ENCODE data around the gene TUT7.
A peak's percentile ranks its signal among the peaks of the same experiment; 100 is the strongest.

TUT7 gene

DNA sequence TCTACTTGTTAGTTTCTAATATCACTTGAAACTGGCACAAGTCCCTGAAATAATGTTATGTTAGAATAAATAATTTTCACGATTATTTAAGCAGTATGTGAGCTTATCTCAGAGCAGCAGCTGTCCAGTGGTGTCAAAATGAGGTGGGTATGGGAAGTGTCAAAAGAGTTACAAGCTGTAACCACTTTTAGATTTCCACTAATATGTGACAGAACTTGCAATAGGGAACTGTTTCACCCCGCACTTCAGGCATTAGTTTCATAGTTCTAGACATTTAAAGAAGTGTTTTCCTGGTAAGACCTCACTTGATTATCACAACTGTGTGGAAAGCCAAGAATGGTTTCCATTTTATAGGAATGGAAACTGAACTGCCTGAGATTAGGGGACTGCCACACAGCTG is 68.9 kb downstream of the TUT7 start:
- no peak overlapping the region for H3K9ac ChIP-seq (ENCODE audit: low read length)
- H3K27me3 ChIP-seq (ENCODE audit: control insufficient read depth, insufficient read depth, low read length): no peaks in the 10 kb centered on the region
- H3K4me1 ChIP-seq (ENCODE audit: control insufficient read depth, insufficient read depth, low read length): peaks cover 11% of the 10 kb centered on the region
- H3K36me3 ChIP-seq (ENCODE audit: control insufficient read depth, insufficient read depth, low read length): peaks cover 3% of the 10 kb centered on the region
- no peak overlapping the region for H3K27ac ChIP-seq (ENCODE audit: low read depth, low read length)
- H3K4me3 ChIP-seq (ENCODE audit: low read length): no peak overlapping the region

DNA sequence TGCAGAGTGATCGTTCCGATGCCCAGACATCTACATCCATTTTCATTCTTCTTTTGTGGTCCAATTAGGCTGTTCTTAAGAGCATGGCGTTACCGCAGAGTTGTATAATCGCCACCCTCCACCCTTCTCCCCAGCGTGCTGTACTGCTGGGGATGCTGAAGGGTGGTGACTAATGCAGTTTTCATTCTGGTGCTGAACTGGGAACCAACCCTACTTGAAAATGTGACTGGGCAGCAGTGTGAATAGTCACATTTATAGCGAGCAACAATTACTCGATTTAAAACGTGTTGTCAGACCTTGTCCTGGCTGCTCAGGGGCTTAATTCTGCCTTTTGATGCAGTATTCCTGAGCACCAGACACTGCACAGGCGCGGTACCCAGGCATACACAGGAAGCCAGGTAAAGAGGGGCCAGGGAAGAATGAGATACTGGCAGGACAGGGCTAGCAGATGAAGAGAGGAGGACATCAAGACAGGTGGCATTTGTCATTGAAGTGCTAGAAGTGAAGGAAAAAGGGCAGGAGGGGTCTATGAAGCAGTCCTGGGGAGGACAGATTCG is 71.2 kb downstream of the TUT7 start:
- Histone ChIP-seq H3K9ac (ENCODE audit: low read length) (peak overlapping the region; percentile 80), H3K4me1 (ENCODE audit: control insufficient read depth, insufficient read depth, low read length) (peaks cover 15% of the 10 kb centered on the region), H3K4me3 (ENCODE audit: low read length) (peak overlapping the region; percentile 100), H3K27ac (ENCODE audit: low read depth, low read length) (peak overlapping the region; percentile 93), H3K27me3 (ENCODE audit: control insufficient read depth, insufficient read depth, low read length) (no peaks in the 10 kb centered on the region), H3K36me3 (ENCODE audit: control insufficient read depth, insufficient read depth, low read length) (peaks cover 3% of the 10 kb centered on the region)

DNA sequence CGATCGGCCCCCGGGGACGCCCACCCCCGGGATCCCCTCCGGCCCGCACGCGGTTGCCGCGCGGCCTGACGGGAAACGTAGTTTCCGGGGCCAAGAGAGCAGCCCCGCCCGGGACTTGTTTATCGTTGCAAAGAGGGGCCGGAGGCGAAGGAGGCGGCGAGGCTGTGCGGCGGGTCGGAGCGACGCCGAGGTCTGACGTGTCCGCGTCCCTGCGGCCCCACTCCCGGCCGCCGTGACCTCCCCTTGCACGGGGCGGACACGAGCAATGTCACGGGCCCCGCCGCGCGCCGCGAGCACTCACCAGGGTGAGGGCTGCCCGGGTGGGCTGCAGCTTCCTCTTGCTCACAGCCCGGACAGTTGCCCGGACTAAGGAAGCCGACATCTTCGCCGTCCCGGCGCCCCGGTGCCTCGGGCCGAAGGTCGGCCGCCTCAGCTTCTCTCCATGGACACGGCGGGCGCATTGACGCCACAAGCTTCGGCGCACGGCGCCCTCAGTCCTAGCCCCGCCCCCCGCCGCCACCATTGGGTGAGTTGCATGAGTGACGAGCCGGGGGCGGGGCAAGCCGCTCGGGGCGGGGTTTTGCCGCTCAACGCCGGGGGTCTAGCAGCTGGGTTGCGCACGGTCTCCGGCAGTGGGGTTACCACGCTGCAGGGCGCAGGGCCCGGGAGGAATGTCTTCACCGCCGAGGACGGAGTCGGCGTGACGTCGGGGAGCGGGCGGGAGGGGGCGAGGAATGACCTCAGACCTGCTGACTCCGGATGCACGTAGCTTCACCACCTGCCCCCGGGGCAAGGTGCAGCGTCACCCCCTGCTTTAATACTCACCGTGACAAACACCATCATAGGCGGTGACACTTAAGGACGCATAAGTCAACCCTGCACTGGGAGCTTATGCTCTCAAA is 71.9 kb downstream of the TUT7 start, which contains the start of gene ISCA1:
TSS of gene ISCA1 (minus strand) at position 462 of the 902 bp plus-strand sequence. CDS start at position 382, 80 bp downstream.
- Histone ChIP-seq H3K27ac (ENCODE audit: low read depth, low read length) (peak within 1 kb of the TSS; percentile 93), H3K27me3 (ENCODE audit: control insufficient read depth, insufficient read depth, low read length) (no peaks in the 10 kb centered on the region), H3K36me3 (ENCODE audit: control insufficient read depth, insufficient read depth, low read length) (peaks cover 3% of the 10 kb centered on the region), H3K4me3 (ENCODE audit: low read length) (peak within 1 kb of the TSS; percentile 100), H3K4me1 (ENCODE audit: control insufficient read depth, insufficient read depth, low read length) (peaks cover 15% of the 10 kb centered on the region), H3K9ac (ENCODE audit: low read length) (peak within 1 kb of the TSS; percentile 80)

DNA sequence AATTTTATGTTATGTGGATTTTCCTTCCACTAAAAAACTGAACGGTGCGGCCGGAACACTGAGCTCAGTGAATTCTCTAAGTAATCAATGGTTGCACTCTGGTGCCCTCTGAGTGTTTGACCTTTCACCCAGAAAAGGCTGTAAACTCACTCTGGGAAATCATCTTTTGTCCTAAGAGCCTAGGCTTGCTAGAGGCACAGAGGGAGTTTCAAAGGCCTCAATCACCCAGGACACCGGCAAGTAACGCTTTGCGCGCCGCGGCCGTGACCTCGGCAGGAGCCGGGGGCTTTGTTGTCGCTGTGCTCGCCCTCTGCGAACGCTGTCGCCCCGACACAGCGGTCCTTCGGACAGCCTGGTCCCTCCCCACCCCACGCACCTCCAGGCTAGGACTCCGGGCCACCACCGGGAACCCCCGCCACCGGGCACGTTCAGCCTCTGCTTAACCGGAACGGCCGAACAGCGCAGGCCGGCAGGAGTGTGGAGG is 72.6 kb downstream of the TUT7 start:
- peak overlapping the region; percentile 49 for H3K9ac ChIP-seq (ENCODE audit: low read length)
- no peaks in the 10 kb centered on the region for H3K27me3 ChIP-seq (ENCODE audit: control insufficient read depth, insufficient read depth, low read length)
- H3K36me3 ChIP-seq (ENCODE audit: control insufficient read depth, insufficient read depth, low read length): peaks cover 3% of the 10 kb centered on the region
- H3K27ac ChIP-seq (ENCODE audit: low read depth, low read length): peak overlapping the region; percentile 93
- peaks cover 15% of the 10 kb centered on the region for H3K4me1 ChIP-seq (ENCODE audit: control insufficient read depth, insufficient read depth, low read length)
- H3K4me3 ChIP-seq (ENCODE audit: low read length): peak overlapping the region; percentile 100

DNA sequence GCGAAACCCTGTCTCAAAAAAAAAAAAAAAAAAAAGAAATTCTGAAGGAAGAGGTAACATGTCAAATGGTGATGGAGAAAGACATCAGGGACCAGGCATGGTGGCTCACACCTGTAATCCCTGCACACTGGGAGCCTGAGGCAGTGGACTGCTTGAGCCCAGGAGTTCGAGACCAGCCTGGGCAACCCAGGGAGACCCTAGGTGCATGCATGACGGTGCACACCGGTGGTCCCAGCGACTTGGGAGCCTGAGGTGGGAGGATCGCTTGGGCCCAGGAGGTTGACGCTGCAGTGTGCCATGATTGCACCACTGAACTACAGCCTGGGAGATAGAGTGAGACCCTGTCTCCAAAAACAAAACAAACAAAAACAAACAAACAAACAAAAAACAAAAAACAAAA is 73.6 kb downstream of the TUT7 start:
- Histone ChIP-seq H3K27ac (ENCODE audit: low read depth, low read length) (no peak overlapping the region), H3K4me1 (ENCODE audit: control insufficient read depth, insufficient read depth, low read length) (peaks cover 15% of the 10 kb centered on the region), H3K36me3 (ENCODE audit: control insufficient read depth, insufficient read depth, low read length) (peaks cover 3% of the 10 kb centered on the region), H3K9ac (ENCODE audit: low read length) (no peak overlapping the region), H3K27me3 (ENCODE audit: control insufficient read depth, insufficient read depth, low read length) (no peaks in the 10 kb centered on the region), H3K4me3 (ENCODE audit: low read length) (no peak overlapping the region)

DNA sequence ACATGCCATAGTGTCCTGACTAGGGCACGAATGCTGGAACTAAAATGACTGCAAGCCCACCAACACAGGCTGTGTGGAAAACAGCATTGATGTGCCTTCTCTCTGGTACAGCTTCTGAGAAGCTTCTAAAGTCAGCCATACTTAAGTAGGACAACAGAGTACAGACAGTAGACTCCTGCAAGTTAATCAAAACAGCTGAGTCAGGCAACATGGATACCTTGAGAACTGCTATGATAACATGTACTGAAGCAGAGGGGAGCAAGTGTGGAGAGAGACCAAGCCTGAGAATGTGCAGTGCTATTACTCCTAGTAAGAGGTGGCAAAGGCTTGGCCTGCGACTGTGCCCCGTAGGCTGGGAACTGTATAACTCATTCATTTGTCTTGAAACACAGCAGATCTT is 74.4 kb downstream of the TUT7 start:
- H3K4me1 ChIP-seq (ENCODE audit: control insufficient read depth, insufficient read depth, low read length): peaks cover 15% of the 10 kb centered on the region
- H3K27ac ChIP-seq (ENCODE audit: low read depth, low read length): no peak overlapping the region
- H3K9ac ChIP-seq (ENCODE audit: low read length): no peak overlapping the region
- peaks cover 3% of the 10 kb centered on the region for H3K36me3 ChIP-seq (ENCODE audit: control insufficient read depth, insufficient read depth, low read length)
- no peak overlapping the region for H3K4me3 ChIP-seq (ENCODE audit: low read length)
- no peaks in the 10 kb centered on the region for H3K27me3 ChIP-seq (ENCODE audit: control insufficient read depth, insufficient read depth, low read length)

DNA sequence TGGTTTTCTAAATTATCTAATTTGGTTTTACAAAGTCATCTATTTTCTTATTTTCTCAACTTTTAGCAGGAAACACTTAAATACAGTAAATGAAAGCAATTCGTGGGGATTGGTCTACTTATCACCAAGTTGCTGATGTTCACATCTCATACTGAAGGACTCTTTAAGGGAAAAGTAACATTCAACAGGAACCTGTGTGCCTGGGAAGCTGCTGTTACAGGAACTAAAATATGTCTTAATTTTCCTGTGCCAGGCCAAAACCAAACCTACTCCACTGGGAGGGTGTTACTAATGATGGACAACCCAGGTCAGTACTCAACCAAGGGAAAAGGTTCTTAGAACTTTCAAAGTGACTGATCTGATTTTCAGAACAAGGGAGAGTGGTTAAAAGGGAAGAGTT is 77.1 kb downstream of the TUT7 start:
- Histone ChIP-seq H3K27me3 (ENCODE audit: control insufficient read depth, insufficient read depth, low read length) (no peaks in the 10 kb centered on the region), H3K4me1 (ENCODE audit: control insufficient read depth, insufficient read depth, low read length) (peaks cover 11% of the 10 kb centered on the region), H3K9ac (ENCODE audit: low read length) (no peak overlapping the region)

DNA sequence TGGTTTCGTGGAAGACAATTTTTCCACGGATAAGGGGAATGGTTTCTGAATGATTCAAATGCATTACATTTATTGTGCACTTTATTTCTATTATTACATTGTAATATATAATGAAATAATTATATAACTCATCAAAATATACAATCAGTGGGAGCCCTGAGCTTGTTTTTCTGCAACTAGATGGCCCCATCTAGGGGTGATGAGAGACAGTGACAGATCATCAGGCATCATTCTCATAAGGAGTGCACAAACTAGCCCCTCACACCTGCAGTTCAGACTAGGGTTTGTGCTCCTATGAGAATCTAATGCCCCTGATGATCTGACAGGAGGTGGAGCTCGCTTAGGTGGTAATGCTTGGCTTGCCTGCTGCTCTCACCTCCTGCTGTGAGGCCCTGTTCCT is 78.2 kb downstream of the TUT7 start:
- no peak overlapping the region for H3K27ac ChIP-seq (ENCODE audit: low read depth, low read length)
- no peak overlapping the region for H3K9ac ChIP-seq (ENCODE audit: low read length)
- H3K4me3 ChIP-seq (ENCODE audit: low read length): no peak overlapping the region
- peaks cover 8% of the 10 kb centered on the region for H3K36me3 ChIP-seq (ENCODE audit: control insufficient read depth, insufficient read depth, low read length)
- H3K4me1 ChIP-seq (ENCODE audit: control insufficient read depth, insufficient read depth, low read length): peaks cover 8% of the 10 kb centered on the region
- no peaks in the 10 kb centered on the region for H3K27me3 ChIP-seq (ENCODE audit: control insufficient read depth, insufficient read depth, low read length)

More for the DNA sequence above, 77.1 kb downstream of the TUT7 start:
- no peak overlapping the region for H3K27ac ChIP-seq (ENCODE audit: low read depth, low read length)
- H3K36me3 ChIP-seq (ENCODE audit: control insufficient read depth, insufficient read depth, low read length): peaks cover 8% of the 10 kb centered on the region
- no peak overlapping the region for H3K4me3 ChIP-seq (ENCODE audit: low read length)

DNA sequence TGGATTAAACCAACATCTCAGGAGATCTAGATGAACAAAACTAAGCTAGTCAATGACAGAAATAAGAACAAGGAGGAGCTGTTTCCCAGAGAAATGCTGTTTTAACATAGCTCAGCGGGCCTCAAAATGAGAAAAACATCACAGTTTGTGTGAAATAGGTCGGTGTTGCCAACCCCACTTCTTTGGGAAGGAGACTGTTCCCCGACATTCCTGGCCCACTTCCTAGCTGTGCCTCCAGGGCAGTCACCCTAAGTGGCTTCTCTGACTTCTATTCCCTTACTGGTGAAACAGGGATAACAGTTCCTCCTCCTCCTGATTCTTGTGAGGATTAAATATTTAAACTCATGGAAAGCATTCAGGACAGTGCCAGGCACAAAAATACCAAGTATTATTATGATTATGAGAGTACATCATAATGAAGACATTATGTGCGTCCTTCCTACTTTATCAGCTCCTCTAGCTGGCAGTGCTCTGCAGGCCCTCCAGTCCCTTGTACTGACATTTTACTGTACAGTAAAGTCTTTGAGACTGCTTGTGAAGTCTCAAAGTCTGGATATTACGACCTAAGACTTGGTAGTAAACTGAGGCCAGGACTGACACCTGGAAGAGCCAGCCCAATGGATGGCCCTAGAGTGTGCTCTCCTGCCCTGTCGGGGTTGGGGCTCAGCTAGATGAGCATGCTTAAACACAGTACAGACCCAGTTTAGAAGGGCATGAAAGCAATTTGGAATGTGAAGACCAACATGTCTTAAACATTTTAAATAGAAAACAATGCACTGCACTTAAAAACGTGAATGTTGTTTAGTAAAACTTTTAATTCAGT is 79.2 kb downstream of the TUT7 start:
- Histone ChIP-seq H3K9ac (ENCODE audit: low read length) (no peak overlapping the region), H3K27ac (ENCODE audit: low read depth, low read length) (no peak overlapping the region), H3K4me3 (ENCODE audit: low read length) (no peak overlapping the region), H3K27me3 (ENCODE audit: control insufficient read depth, insufficient read depth, low read length) (no peaks in the 10 kb centered on the region), H3K36me3 (ENCODE audit: control insufficient read depth, insufficient read depth, low read length) (peaks cover 8% of the 10 kb centered on the region), H3K4me1 (ENCODE audit: control insufficient read depth, insufficient read depth, low read length) (peaks cover 4% of the 10 kb centered on the region)

DNA sequence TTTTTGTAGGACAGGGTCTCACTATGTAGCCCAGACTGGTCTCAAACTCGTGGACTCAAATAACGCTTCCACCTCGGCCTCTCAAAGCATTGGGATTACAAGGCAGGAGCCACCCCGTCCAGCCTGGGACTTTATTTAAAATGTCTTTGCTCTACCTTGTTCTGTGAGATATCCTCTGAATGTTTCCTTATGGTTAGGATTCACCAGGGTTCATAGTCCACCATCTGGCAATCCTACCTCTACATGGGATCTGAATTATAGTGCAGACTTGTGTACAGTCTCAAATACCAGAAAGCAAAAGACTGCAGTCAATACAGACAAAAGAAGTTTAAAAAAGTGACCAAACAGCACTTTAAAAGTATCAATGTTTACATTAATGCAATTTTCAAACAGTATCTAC is 82.0 kb downstream of the TUT7 start:
- Histone ChIP-seq H3K4me1 (ENCODE audit: control insufficient read depth, insufficient read depth, low read length) (no peaks in the 10 kb centered on the region), H3K36me3 (ENCODE audit: control insufficient read depth, insufficient read depth, low read length) (peaks cover 8% of the 10 kb centered on the region), H3K27me3 (ENCODE audit: control insufficient read depth, insufficient read depth, low read length) (no peaks in the 10 kb centered on the region), H3K4me3 (ENCODE audit: low read length) (no peak overlapping the region), H3K9ac (ENCODE audit: low read length) (no peak overlapping the region), H3K27ac (ENCODE audit: low read depth, low read length) (no peak overlapping the region)

DNA sequence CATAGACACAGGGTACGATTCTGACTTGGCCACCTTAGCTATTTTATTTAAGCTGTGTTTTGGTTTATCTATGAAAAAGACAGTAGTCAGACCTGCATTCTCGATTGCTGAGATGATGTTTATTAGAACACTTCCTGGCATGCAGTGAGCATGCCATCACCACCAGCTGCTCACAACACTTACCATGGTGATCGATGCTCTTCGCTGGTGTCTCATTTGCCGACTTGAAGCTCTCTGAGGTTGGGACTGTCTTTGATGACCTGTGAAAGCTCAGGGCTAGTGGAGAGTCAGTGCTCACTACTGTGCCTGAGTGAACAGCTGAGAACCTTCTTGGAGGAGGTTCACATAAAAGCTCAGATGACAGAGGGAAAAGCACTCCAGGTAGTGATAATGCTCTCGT is 90.3 kb downstream of the TUT7 start:
- no peaks in the 10 kb centered on the region for H3K4me1 ChIP-seq (ENCODE audit: control insufficient read depth, insufficient read depth, low read length)
- peaks cover 8% of the 10 kb centered on the region for H3K36me3 ChIP-seq (ENCODE audit: control insufficient read depth, insufficient read depth, low read length)
- H3K4me3 ChIP-seq (ENCODE audit: low read length): no peak overlapping the region
- no peak overlapping the region for H3K9ac ChIP-seq (ENCODE audit: low read length)
- no peaks in the 10 kb centered on the region for H3K27me3 ChIP-seq (ENCODE audit: control insufficient read depth, insufficient read depth, low read length)
- no peak overlapping the region for H3K27ac ChIP-seq (ENCODE audit: low read depth, low read length)

DNA sequence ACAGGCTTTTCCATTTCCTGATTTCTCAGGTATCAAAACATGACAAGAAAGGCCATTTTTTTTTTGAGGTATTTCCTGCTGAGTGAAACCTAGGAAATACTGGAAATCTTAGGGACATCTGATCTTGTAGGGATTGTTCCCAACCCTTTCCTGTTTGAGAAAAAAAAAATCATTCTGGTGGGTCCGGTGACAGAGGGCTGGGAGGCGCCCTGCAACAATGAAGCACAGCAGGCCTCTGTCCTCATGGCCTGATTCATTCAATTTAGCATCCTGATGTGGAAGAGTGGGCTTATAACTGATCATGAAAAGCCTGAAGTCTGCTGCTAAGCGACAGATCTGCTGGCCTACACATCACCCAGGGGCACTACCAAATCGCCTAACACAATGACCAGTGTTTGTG is 91.7 kb downstream of the TUT7 start:
- Histone ChIP-seq H3K4me1 (ENCODE audit: control insufficient read depth, insufficient read depth, low read length) (no peaks in the 10 kb centered on the region), H3K36me3 (ENCODE audit: control insufficient read depth, insufficient read depth, low read length) (peaks cover 8% of the 10 kb centered on the region), H3K4me3 (ENCODE audit: low read length) (no peak overlapping the region), H3K9ac (ENCODE audit: low read length) (no peak overlapping the region), H3K27ac (ENCODE audit: low read depth, low read length) (no peak overlapping the region), H3K27me3 (ENCODE audit: control insufficient read depth, insufficient read depth, low read length) (no peaks in the 10 kb centered on the region)

Measured in rectal smooth muscle tissue (tissue), 1 donor.